ENCODE results near the gene CLIC4.

GRCh38 chr1:24830680-24831272 is 85.5 kb downstream of the CLIC4 start:
- TF ChIP-seq POLR2A (IDR thresholded peaks at IDR 0.05; ENCODE audit: low read depth, low read length): no peak
- no peak for TF ChIP-seq POLR2AphosphoS5 (IDR thresholded peaks at IDR 0.05; ENCODE audit: low read depth, low read length)
- no peak for TF ChIP-seq PAX5 (IDR thresholded peaks at IDR 0.05; ENCODE audit: insufficient read depth, low read length, severe bottlenecking)
